Trophoblast cell (in vitro differentiated cells and primary cell): Measurements from ENCODE around the gene ARMC9.

Experiments
- DNase-seq, 2 donors: peaks; one replicate each; pipeline ENCODE4 v3.0.0-alpha.2; 2016
- H2AFZ ChIP-seq: 2 replicates; pipeline ENCODE4 v1.6.1; 2013; ENCODE audit warnings: low read length, moderate library complexity, mild to moderate bottlenecking; ENCODE audit not compliant: insufficient read depth, poor library complexity
- H2AK5ac ChIP-seq: 2 replicates; pipeline ENCODE4 v1.6.1; 2013; ENCODE audit warnings: mild to moderate bottlenecking, low read length
- H2BK120ac ChIP-seq: 2 replicates; pipeline ENCODE4 v1.6.1; 2013; ENCODE audit warnings: low read length, mild to moderate bottlenecking, moderate library complexity; ENCODE audit not compliant: insufficient read depth, poor library complexity
- H2BK12ac ChIP-seq: 2 replicates; pipeline ENCODE4 v1.6.1; 2013; ENCODE audit warnings: mild to moderate bottlenecking, low read length, moderate library complexity
- H2BK5ac ChIP-seq: 2 replicates; pipeline ENCODE4 v1.6.1; 2013; ENCODE audit warnings: low read length, low read depth, moderate library complexity, mild to moderate bottlenecking; ENCODE audit not compliant: poor library complexity
- H3K14ac ChIP-seq: 2 replicates; pipeline ENCODE4 v1.6.1; 2013; ENCODE audit warnings: mild to moderate bottlenecking, low read length
- H3K18ac ChIP-seq: 2 replicates; pipeline ENCODE4 v1.6.1; 2013; ENCODE audit warnings: mild to moderate bottlenecking, low read length
- H3K23ac ChIP-seq: 2 replicates; pipeline ENCODE4 v1.6.1; 2013; ENCODE audit warnings: low read length
- H3K27ac ChIP-seq: 2 replicates; pipeline ENCODE4 v1.5.1; 2013; ENCODE audit warnings: low read depth, mild to moderate bottlenecking, inconsistent platforms, low read length, moderate library complexity
- H3K27me3 ChIP-seq: 2 replicates; pipeline ENCODE4 v1.6.1; 2013; ENCODE audit warnings: inconsistent platforms, mild to moderate bottlenecking, low read length, moderate library complexity; ENCODE audit not compliant: insufficient read depth
- H3K36me3 ChIP-seq, 2 experiments: 1 replicate in 1 of 2; 2 replicates in 1 of 2; pipeline ENCODE4 v1.6.1; 2013; ENCODE audit warnings: low read length in 2 of 2, mild to moderate bottlenecking in 2 of 2, moderate library complexity in 1 of 2; ENCODE audit not compliant: insufficient read depth in 2 of 2, control insufficient read depth in 1 of 2
- H3K4ac ChIP-seq: 2 replicates; pipeline ENCODE4 v1.6.1; 2013; ENCODE audit warnings: low read depth, mild to moderate bottlenecking, low read length, moderate library complexity
- H3K4me1 ChIP-seq, 2 experiments: 1 replicate in 1 of 2; 2 replicates in 1 of 2; pipeline ENCODE4 v1.6.1; 2013; ENCODE audit warnings: low read length in 2 of 2, mild to moderate bottlenecking in 2 of 2, moderate library complexity in 1 of 2; ENCODE audit not compliant: insufficient read depth in 2 of 2, control insufficient read depth in 1 of 2
- H3K4me2 ChIP-seq: 2 replicates; pipeline ENCODE4 v1.6.1; 2013; ENCODE audit warnings: inconsistent platforms, mild to moderate bottlenecking, low read length, moderate library complexity
- H3K4me3 ChIP-seq: 2 replicates; pipeline ENCODE4 v1.5.1; 2013; ENCODE audit warnings: mild to moderate bottlenecking, low read depth, low read length, inconsistent platforms
- H3K79me1 ChIP-seq: one replicate; pipeline ENCODE4 v1.6.1; 2013; ENCODE audit warnings: low read length
- H3K79me2 ChIP-seq: 2 replicates; pipeline ENCODE4 v1.6.1; 2013; ENCODE audit warnings: low read length, mild to moderate bottlenecking; ENCODE audit not compliant: control insufficient read depth, insufficient read depth, poor library complexity
- H3K9ac ChIP-seq: 2 replicates; pipeline ENCODE4 v1.6.1; 2013; ENCODE audit warnings: mild to moderate bottlenecking, low read length
- H3K9me3 ChIP-seq: 2 replicates; pipeline ENCODE4 v1.6.1; 2013; ENCODE audit warnings: low read depth, mild to moderate bottlenecking, control low read depth, inconsistent platforms, low read length; ENCODE audit not compliant: insufficient read depth
- H4K12ac ChIP-seq: 2 replicates; pipeline ENCODE4 v1.6.1; 2013; ENCODE audit warnings: low read depth, mild to moderate bottlenecking, low read length, moderate library complexity
- H4K8ac ChIP-seq: 2 replicates; pipeline ENCODE4 v1.6.1; 2013; ENCODE audit warnings: low read depth, mild to moderate bottlenecking, low read length, moderate library complexity
- H4K91ac ChIP-seq: one replicate; pipeline ENCODE4 v1.6.1; 2013; ENCODE audit warnings: low read depth, mild to moderate bottlenecking, low read length, moderate library complexity
- WGBS: extraction: QIAGEN DNeasy Blood & Tissue Kit; methylation state at CpG from one replicate; pipeline ENCODE4 v1.1.7; 2013; ENCODE audit warnings: missing lambda C conversion rate; ENCODE audit not compliant: insufficient read length, insufficient coverage; ENCODE audit errors: extremely low coverage; 5-methylcytosine and 5-hydroxymethylcytosine counted together

Gene ARMC9

DNA sequence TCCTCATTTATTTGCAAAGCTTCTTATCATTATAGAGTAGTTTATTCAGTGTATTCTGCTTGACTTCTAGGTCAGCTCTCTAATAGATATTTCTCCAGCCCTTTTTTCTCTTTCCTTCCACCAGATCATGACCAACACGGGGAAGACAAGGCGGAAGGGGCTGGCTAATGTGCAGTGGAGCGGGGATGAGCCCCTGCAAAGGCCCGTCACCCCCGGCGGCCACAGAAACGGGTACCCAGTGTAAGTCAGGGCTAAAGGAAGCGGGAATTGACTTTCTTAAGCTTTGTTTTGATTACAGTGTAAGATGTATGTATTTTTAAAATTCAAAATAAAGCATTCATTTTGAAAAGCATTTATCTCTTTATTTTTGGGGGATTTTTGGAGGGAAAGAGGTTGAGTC lies 146.4 kb downstream of the ARMC9 start:
- H3K9ac ChIP-seq, result no peak overlapping the region
- H3K18ac ChIP-seq, result no peak overlapping the region
- no peak overlapping the region for H3K14ac ChIP-seq
- no peaks in the 10 kb centered on the region for H3K79me1 ChIP-seq
- no peak overlapping the region for H2AFZ ChIP-seq
- no peak overlapping the region for H2BK120ac ChIP-seq
- no peak overlapping the region for H3K4me3 ChIP-seq
- no peak overlapping the region for H2AK5ac ChIP-seq
- no peak overlapping the region for H4K91ac ChIP-seq
- DNase-seq, result no peak
- H3K4ac ChIP-seq, result no peak overlapping the region
- WGBS, result no CpG with 5 or more reads among the region's 8 CpGs
- H2BK5ac ChIP-seq, result no peak overlapping the region
- no peak overlapping the region for H3K4me2 ChIP-seq
- H4K12ac ChIP-seq, result no peak overlapping the region
- no peak overlapping the region for H3K27ac ChIP-seq
- H3K4me1 ChIP-seq, result peaks cover 2 to 4% of the 10 kb centered on the region in 2 experiments
- H3K79me2 ChIP-seq, result no peaks in the 10 kb centered on the region
- H3K36me3 ChIP-seq, result peaks cover 0 to 2% of the 10 kb centered on the region in 2 experiments
- H3K9me3 ChIP-seq, result no peaks in the 10 kb centered on the region
- no peak overlapping the region for H4K8ac ChIP-seq
- H3K23ac ChIP-seq, result no peak overlapping the region
- no peaks in the 10 kb centered on the region for H3K27me3 ChIP-seq
- no peak overlapping the region for H2BK12ac ChIP-seq

DNA sequence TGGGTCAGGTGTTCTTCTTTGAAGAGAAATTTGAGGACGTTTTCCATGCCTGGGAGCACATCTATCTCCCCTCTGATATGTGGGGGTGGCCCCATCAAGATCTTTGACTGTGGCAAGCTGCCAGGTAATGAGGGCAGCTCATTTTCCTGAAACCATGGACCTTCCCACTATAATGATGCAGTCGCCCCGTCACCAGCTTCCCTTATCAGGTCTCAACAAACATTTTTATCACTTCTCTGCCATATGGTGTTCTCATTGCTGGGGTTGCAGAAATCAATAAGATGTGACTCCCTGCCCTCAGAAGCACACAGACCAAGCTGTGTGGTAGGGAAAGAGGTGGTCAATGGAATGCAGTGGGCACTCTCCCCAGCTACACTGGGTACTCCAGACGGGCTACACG lies 148.7 kb downstream of the ARMC9 start:
- Histone ChIP-seq H4K8ac (no peak overlapping the region), H2AFZ (no peak overlapping the region), H2BK120ac (no peak overlapping the region), H3K4me1 (peaks cover 2 to 4% of the 10 kb centered on the region in 2 experiments), H3K9ac (no peak overlapping the region), H3K4me3 (no peak overlapping the region), H3K4me2 (no peak overlapping the region), H3K9me3 (peaks cover 1% of the 10 kb centered on the region), H4K12ac (no peak overlapping the region), H3K4ac (no peak overlapping the region), H2BK5ac (no peak overlapping the region), H3K23ac (no peak overlapping the region), H3K14ac (no peak overlapping the region), H3K79me2 (no peaks in the 10 kb centered on the region), H3K27me3 (no peaks in the 10 kb centered on the region), H2AK5ac (no peak overlapping the region), H2BK12ac (no peak overlapping the region), H3K79me1 (no peaks in the 10 kb centered on the region), H3K27ac (no peak overlapping the region), H4K91ac (no peak overlapping the region), H3K36me3 (peaks cover 0 to 2% of the 10 kb centered on the region in 2 experiments), H3K18ac (no peak overlapping the region)
- WGBS, result no CpG with 5 or more reads among the region's 5 CpGs
- no peak for DNase-seq

DNA sequence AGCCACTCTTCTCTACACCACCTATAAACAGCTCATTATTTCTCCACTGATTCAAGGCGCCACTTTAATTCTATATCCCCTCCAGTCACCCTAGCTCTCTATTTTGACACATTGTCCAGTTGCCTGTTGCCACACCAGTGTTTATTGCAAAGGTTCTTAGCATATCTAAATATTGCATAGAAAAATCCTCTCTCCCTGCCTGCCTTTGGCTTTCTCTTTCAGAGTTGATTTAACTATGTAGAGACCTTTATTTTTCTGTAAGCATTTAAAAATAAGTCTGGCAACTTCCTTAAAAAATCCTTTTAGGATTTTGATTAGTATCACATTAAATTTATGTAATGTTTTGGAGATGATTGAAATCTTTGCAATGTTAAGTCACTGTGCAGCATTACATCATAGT lies 149.2 kb downstream of the ARMC9 start:
- DNase-seq, result peak; percentile 28 to 59
- Histone ChIP-seq H3K27ac (no peak overlapping the region), H3K9ac (no peak overlapping the region), H3K4ac (no peak overlapping the region), H3K4me1 (peaks cover 2 to 4% of the 10 kb centered on the region in 2 experiments), H2AFZ (no peak overlapping the region), H3K9me3 (peaks cover 1% of the 10 kb centered on the region), H3K79me1 (no peaks in the 10 kb centered on the region), H3K14ac (no peak overlapping the region), H3K4me3 (no peak overlapping the region), H2BK120ac (no peak overlapping the region), H4K12ac (no peak overlapping the region), H3K23ac (no peak overlapping the region), H3K27me3 (no peaks in the 10 kb centered on the region), H3K36me3 (peaks cover 0 to 2% of the 10 kb centered on the region in 2 experiments), H4K8ac (no peak overlapping the region), H3K79me2 (no peaks in the 10 kb centered on the region), H3K4me2 (no peak overlapping the region), H4K91ac (no peak overlapping the region), H2BK5ac (no peak overlapping the region), H3K18ac (no peak overlapping the region), H2AK5ac (no peak overlapping the region), H2BK12ac (no peak overlapping the region)
- no CpG with 5 or more reads among the region's 1 CpG for WGBS

DNA sequence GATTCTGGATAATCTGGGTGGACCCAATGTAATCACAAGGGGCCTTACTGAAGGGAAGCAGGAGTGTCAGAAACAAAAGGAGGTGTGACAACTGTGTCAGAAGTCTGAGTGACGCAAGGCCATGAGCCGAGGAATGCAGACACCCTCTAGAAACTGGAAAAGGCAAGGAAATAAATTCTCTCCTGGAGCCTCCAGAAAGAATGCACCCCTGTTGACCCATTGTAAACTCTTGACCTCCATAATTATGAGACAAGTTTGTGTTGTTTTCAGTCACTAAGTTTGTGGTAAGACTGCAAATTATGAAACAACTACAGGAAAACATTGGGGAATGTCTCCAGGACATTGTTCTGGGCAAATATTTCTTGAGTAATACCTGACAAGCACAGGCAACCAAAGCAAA lies 149.7 kb downstream of the ARMC9 start:
- Histone ChIP-seq H2BK5ac (no peak overlapping the region), H3K36me3 (peaks cover 0 to 2% of the 10 kb centered on the region in 2 experiments), H3K27me3 (no peaks in the 10 kb centered on the region), H4K8ac (no peak overlapping the region), H3K79me2 (no peaks in the 10 kb centered on the region), H4K12ac (no peak overlapping the region), H3K4me3 (no peak overlapping the region), H3K14ac (no peak overlapping the region), H4K91ac (no peak overlapping the region), H3K18ac (no peak overlapping the region), H3K79me1 (no peaks in the 10 kb centered on the region), H2BK12ac (no peak overlapping the region), H3K4me1 (peaks cover 2 to 4% of the 10 kb centered on the region in 2 experiments), H3K9ac (no peak overlapping the region), H3K23ac (no peak overlapping the region), H3K4me2 (no peak overlapping the region), H2AK5ac (no peak overlapping the region), H2BK120ac (no peak overlapping the region), H3K9me3 (peaks cover 1% of the 10 kb centered on the region), H3K4ac (no peak overlapping the region), H3K27ac (no peak overlapping the region), H2AFZ (no peak overlapping the region)
- no CpG with 5 or more reads among the region's 2 CpGs for WGBS
- peak; percentile 81 to 93 for DNase-seq
